KBM-7 (cell line): Measurements from ENCODE around the gene HIBADH.
"Not testable (repeated sequence)": the region's sequence is repeated elsewhere in the genome, so short reads cannot be mapped to it uniquely, and the experiment has no call there.

Experiments used
- DNase-seq: peaks from one replicate; pipeline ENCODE4 v3.0.0-alpha.2; 2015
- in situ Hi-C: fragments of 300-500 bp; cut with MboI; formaldehyde crosslinking; loops from 2 replicates; pipeline ENCODE4 v1.14.3; 2020; ENCODE audit warnings: low sequenced_read_pairs, low pct_unique_long_range_greater_than_20kb, mixed read lengths

Gene HIBADH

DNA sequence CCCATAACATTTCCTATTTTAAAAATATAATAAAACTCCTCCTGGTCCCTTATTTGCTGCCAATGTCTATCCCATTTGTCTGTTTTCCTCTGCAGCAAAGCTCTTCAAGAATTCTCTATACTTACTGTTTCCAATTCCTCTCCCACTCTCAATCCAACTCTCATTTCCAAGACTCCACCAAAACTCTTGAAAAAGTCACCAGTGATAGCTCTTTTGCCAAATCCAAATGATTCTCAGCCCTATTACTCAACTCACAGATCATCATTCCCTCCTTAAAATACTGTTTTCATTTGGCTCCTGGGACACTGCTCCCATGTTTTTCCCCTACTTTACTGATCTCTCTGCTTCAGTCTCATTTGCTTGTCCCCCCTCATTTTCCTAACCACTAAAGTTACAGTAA is 139.4 kb downstream of the HIBADH start:
- DNase-seq: no peak
- in situ Hi-C loops: no loop called here

DNA sequence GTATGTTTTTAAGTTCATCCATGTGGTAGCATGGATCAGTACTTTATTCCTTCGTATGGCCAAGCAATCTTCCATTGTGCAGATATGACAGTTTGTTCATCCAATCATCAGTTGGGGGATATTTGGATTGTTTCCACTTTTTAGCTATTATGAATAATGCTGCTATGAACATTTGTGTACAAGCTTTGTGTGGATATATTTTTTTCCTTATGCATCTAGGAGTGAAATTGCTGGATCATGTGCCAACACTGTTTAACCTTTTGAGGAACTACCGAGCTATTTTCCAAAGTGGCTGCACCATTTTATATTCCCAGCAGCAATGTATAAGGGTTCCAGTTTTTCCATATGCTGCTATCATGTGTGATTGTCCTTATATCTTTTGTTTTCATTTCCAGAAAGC is 140.1 kb downstream of the HIBADH start:
- in situ Hi-C loops: no loop called here
- DNase-seq: no peak

DNA sequence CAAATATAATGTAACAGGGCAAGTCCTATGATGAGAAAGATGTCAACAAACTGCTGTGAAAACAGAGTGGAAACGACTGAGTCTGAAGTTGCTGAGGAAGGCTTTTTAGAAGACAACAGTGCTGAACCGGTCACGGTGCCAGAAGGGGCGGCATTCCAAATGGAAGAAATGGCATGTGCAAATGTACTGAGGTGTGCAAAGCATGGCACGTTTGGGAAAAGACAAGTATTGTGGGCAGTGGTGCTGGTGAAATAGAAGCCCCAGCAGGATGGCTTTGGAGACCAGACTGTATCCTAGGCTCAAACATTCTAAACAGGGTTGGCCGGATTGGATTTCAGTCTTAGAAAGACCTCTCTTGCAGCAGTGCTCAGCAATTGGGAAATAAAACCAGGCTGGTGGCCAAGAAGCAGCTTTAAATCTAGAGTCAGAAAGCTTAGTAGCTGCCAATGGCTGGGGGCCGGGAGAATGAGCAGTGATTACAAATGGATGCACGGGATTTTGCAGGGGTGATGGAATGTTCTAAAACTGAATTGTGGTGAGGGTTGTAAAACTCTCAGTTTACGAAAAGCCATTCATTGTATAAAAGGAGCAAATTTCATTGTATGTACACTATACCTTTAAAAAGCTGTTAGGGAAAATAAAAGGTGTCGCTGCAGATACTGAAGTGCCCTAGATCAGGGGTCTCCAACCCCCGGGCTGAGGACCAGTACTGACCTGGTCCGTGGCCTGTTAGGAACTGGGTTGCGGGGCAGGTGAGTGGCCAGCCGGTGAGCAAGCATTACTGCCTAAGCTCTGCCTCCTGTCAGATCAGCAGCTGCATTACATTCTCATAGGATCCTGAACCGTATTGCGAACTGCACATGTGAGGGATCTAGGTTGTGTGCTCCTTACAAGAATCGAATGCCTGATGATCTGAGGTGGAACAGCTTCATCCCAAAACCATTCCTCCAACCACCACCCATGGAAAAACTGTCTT is 141.6 kb downstream of the HIBADH start:
- DNase-seq: no peak
- in situ Hi-C loops: no loop called here

DNA sequence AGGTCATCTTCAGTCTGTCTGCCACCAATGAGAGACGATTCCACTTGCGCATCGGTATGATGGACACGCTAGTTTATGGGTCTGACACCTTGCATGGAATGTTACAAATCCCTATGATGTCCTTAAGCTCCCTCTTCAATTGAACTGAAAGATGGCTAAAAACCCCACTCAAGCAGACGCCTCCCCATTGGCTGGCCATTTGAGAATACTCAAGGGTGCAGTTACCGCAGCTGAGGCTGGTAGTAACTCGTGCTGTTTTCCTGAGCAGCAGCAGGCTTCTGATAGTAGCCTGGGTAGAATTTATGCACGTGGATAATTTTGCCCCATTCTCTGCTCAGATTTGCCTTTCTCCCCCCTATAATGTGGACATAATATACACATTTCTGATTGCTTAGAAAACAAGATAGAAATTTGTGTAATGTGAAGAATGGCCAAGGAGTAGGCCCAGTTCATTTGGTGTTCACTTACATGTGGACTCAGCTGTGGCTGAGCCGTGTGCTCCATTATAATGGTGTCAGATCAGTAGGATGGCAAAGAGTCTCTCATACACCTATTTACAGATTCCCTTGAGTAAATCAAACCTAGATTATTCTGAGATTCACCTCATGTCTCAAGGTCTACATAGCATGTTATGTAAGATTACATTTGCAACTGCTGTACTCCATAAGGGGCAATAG is 142.8 kb downstream of the HIBADH start:
- DNase-seq: no peak
- in situ Hi-C loops: no loop called here

DNA sequence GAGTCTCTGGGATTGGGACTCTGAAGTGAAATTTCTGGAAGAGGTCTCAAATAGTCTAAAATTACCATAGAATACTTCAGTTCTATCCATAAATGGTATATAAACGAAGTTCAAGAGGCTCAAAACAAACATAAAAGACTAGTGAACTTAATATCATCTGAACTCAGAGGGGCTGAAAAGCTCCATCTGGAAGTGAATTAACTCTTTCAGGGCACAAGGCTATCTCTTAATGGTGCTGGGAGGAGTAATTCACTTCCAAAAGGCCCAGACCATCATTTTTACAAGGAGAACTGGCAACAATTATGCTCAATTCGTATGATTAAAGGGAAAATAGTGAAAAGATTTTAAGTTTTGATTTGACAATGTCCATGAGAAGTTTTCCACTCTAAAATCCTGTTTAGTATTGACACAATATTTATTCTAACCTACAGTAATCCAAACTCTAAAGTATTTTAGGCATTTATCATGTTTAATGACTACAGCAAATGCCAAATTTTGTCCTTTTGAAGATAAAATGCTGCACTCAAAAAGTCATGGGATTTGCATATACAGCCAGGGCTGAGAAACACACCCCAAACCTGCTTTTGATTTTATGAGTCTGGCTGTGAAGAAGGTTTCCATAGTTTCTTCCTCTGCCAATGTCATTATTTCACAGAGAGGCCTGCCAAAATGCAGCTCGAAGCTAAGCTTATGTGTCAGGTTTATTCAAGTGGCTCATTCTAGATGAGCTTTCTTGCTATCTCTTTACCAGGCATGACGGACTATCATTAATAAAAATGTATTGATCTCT is 143.9 kb downstream of the HIBADH start:
- DNase-seq: no peak
- in situ Hi-C loops: no loop called here

DNA sequence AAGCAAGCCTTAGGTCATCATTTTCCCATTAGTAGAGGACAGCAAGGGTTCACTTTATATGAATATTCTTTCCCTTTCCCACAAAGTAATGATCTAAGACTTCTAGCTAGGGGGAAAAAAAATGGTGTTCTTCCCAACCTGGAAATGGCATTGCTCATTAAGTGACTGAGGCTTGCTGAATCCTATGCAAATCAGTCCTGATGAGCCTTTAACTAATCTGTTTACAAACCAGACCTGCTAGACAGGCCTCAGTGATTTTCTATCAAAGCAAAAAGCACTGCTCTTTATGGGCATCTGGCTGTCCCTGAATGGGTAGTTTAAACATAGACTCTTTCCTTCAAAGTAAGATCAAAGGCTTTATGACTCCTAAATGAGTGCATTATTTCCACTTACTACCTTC is 146.3 kb downstream of the HIBADH start:
- DNase-seq: no peak
- in situ Hi-C loops: no loop called here

DNA sequence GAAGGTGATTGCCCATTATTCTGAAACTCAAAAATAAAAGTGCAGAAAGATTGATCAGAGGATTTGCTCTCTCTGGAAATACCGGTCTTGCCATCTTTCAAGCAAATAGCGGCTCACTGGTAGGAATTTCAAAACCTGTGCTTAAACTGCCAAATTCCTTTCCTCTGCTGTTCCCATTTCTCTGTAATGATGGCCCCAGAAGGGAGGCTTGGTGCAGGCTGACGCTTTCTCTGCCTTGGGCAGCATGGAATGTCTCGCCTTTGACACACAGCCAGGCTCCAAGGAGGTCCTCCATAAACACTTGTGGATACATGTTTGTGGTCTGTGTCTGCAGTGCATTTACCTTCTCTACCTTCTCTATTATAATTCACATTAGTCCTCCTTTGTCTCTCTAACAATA is 146.8 kb downstream of the HIBADH start:
- no peak for DNase-seq
- in situ Hi-C loops: no loop called here

DNA sequence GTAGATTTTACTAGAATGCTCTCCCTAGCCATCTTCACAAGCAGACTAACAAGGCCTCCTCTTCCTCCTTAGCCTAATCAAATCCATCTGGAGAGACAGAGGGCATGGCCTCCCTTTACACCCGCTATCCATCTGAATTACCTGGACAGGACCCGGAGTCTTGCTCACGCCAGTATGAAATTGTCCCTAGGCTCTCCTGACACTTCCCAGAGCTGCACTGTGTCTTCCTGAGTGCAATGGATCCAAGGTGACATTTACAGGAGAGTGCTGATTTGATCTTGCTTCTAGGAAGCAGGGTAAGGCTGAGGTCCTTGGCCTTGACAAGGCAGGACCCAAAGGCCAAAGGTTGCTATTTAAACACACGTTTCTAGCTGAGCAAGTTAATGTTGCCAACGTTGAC is 147.8 kb downstream of the HIBADH start:
- DNase-seq: no peak
- in situ Hi-C loops: no loop called here

DNA sequence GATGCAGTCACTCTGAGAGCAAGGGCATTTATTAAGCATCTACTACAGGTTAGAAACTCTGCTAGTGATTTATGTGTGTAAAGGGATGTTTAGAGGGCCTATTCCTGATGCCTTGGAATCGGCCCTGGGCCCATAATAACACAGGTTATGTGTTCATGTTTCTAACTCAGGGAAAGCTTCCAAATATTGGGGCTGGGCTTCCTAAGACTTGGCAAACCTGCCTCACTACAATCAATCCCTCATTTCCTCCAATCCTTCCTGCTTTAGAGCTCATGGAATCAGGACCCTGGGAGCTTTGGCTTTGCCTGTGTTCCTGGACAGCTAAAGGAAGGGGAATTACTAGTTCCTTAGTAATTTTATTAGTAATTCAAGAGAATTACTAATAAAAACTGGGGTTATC is 148.8 kb downstream of the HIBADH start:
- in situ Hi-C loops: no loop called here
- no peak for DNase-seq

DNA sequence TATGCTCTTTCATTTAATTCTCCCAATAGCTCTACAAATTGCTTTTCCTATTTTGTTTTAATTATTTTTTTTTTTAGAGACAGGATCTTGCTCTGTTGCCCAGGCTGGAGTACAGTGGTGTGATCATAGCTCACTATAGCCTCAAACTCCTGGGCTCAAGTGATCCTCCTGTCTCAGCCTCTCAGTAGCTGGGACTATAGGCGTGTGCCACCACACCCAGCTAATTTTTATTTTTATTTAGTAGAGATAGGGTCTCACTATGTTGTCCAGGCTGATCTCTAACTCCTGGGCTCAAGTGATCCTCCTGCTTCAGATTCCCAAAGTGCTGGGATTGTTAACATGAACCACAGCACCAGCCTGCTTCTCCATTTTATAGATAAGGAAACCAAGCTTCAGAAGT is 151.3 kb downstream of the HIBADH start:
- in situ Hi-C loops, DNase-seq: not testable (repeated sequence)

DNA sequence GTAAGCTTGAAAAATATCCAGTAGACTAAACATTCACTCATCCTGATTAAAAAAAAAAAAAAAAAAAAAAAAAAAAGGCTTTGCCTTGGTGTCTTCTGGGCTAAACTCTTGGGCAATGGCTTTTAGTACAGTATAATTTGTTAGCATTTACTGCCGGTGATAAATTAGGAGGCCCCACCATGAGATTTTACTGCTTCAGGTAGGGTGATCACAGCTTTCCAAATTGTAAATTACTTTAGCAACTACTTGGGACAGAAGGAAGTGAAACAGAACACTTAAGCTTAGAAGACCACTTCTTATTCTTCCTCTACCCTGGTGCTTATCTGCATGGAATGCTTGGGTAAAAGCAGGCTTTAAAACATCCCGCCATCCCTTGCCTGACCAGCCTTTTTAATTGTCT is 152.1 kb downstream of the HIBADH start:
- no peak for DNase-seq
- in situ Hi-C loops: no loop called here

DNA sequence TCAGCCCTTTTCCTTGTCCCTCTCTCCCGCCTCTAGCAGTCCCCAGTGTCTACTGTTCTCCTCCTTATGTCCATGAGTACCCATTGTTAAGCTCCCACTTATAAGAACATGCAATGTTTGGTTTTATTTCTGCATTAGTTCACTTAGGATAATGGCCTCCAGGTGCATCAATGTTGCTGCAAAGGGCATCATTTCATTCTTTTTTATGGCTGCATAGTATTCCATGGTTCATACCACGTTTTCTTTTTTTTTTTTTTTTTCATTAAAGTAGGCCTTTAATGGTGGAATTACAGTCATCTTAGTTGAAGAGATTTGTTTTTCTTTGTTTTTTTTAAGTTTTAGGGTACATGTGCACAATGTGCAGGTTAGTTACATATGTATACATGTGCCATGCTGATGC is 160.8 kb downstream of the HIBADH start:
- in situ Hi-C loops, DNase-seq: not testable (repeated sequence)

DNA sequence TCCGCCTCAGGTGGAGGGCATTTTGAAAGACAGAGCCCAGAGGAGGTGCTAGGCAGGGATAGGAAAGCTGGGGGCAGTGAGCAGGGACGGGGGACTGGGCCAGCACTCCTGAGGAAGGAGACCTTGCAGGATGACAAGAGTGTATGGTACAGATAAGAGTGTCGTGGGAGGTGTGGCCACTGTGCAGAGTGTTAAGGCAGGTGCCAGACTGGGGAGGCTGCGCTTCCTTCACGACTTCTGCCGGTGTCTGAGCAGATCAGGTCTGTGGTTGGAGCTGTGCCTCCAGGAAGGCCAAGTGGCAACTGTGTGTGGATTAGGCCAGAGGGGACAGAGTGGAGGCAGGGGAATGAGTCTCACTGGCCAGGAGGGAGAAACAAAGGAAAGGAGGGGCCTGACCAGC is 161.7 kb downstream of the HIBADH start:
- in situ Hi-C loops: no loop called here
- DNase-seq: no peak

DNA sequence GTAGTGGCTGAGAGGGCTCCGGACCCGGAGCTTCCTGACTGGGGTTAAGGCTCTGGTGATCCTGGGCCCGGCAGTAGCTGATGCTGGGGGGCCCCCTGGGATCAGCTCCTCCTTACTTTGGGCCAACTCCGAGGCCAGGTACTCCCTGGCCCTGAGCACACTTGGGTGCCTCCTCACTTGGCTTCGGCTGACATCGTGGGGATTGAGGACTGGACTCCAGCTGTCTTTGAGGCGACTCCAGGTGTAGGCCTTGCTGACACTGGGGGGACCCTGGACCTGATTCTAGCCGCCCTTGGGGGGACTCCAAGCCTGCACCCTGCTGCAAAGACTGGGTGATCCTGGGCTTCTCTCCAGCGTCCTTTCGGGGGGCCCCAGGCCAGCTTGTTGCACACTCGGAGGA is 170.5 kb downstream of the HIBADH start:
- in situ Hi-C loops: no loop called here

DNA sequence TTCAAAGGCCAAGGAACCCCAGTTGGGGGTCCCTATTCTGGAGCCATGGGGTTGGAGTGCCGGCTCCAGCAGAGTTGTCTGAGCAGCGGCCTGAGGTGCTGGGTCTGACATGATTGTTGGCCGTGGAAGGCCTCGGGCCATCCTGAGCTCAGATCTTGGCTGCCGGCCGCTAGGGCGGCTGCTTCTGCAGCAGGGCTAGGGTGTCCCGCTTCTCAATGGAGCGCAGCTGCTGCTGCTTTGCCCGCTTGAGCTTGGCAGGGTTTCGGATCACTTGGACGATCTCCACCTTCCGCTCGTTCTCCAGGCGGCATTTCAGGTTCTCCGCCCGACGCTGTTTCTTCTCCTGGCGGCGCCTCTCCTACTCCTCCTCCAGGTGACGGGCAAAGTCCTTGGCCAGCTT is 171.1 kb downstream of the HIBADH start:
- in situ Hi-C loops: no loop called here
- DNase-seq: no peak

More for the DNA sequence above, 170.5 kb downstream of the HIBADH start:
- DNase-seq: no peak

DNA sequence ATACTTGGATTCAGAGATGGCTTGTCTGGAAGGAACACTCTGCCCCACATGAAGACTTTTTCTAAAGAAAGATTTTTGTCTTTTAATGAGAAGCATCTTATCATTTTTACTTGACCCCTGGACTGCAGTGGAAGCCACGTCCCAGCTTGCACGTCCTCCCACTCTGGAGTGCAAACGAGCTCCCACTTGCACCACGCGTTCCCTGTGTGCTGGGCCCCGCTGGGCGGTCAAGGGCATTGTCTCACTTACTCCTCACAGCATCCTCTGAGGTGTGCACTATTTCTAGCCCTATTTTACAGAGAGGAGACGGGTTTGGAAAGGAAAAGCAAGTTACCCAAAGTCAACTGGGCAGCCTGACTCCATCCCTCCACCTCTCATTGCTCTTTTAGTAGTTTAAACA is 175.2 kb downstream of the HIBADH start:
- in situ Hi-C loops: no loop called here

DNA sequence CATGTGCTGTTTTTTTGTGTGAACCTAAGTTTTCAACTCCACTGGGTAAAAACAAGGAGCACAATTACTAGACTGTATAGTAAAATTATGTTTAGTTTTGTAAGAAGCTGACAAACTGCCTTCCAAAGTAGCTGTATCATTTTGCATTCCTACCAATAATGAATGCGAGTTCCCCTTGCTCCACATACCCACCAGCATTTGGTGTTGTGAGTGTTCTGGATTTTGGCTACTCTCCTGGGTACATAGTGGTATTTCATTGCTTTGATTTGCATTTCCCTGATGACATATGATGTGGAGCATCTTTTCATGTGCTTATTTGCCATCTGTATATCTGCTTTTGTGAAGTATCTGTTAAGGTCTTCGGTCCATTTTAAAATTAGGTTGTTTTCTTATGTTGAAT is 178.2 kb downstream of the HIBADH start:
- DNase-seq: no peak
- in situ Hi-C loops: no loop called here

More for the DNA sequence above, 175.2 kb downstream of the HIBADH start:
- DNase-seq: no peak

DNA sequence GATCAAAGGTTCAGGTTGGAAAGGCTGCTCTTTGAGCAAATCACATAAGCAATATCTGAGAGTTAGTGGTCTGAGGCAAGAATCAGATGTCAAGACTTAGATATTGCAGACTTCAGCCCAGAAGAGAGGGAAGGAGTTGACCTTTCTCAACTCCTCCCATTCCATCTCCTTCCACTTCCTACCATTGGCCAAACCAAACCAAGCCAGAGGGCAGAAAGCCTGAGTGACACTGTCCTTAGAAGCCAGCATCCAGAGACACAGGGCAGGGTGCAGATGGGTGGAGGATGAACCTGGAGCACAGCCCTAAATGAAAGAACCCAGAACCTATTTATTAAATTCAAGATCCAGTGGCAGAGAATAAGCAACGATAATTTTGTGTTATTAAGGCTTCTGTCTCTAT is 180.5 kb downstream of the HIBADH start:
- in situ Hi-C loops: no loop called here
- no peak for DNase-seq

DNA sequence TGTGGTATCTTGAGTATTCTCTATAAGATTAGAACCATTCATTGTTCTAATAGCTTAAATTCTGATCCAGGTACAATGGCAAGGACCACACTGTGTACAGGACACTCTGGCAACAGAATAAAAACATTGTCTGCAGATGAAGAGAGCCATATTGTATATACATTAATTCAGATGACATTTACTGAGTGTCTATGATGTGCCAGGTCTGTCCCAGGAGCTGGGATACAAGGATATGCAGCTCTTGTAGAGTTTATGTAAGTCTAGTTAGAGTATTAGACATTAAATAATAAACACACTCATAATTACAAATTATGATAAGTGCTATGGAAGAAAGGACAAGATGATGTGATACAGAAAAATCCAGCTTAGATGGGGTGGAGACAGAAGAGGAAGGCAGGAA is 184.1 kb downstream of the HIBADH start:
- DNase-seq: no peak
- in situ Hi-C loops: no loop called here

DNA sequence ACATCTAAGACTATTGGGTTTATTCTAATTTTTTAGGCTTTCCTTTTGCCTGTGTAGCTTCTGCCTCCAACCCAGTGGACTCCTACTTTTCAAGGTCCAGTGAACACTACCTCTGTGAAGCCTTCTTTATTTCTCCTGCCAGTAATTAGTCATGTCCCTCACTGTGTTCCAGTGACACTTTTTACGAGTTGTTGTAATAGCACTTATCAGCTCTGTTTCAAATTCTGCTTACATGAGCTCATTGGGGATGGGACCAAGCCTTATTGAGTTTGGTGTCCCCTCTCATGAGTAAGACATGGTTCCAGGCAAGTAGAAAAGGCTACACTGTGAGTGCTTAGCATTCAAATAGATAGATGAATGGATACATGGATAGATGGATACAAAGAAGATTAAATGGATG is 184.6 kb downstream of the HIBADH start:
- in situ Hi-C loops: no loop called here
- DNase-seq: no peak
